ENCODE measurements around the gene GFOD2. TPM values are rescaled to one million over a fixed set of nuclear protein-coding genes. Genes with fewer than 3 reads are reported as not detected.

Gene GFOD2
- total and polyA plus RNA-seq, 2 donors (not counting 3 experiments of a cell fraction or from before 2014, with no cell fraction given), result 38.1 to 47.5 TPM

GRCh38 chr16:67628216-67628615 lies 90.9 kb downstream of the GFOD2 start:
- H3K4me3 ChIP-seq (replicated peaks in 1 of 3; ENCODE audit: insufficient read depth in 1 of 3, low read depth in 1 of 3, low read length in 3 of 3), result no peak overlapping the region
- CTCF ChIA-PET, result interaction anchor here (1.0 to 3.5 kb wide), 5 partner anchors 11 to 81 kb away, joined by 3 to 12 read pairs (median 4); no protein-coding TSS in a partner anchor
- H3K79me2 ChIP-seq (ENCODE audit: control insufficient read depth, insufficient read depth, low read length), result no peaks in the 10 kb centered on the region
- H3K9ac ChIP-seq (replicated peaks; ENCODE audit: extremely low read depth, insufficient read depth, low read length), result no peak overlapping the region
- BruUV-seq (replicated peaks), result no TSS peak
- H3K9me1 ChIP-seq (replicated peaks; ENCODE audit: control insufficient read depth, extremely low read depth, insufficient read depth, low read length), result no peaks in the 10 kb centered on the region
- no peak for DNase-seq (ENCODE audit: low read depth, low spot score)
- H2AFZ ChIP-seq (ENCODE audit: low read depth, low read length), result no peak overlapping the region
- intact Hi-C loops (cut with micrococcal nuclease), result no loop called here
- POLR2A ChIA-PET, result interaction anchor here (0.7 kb wide), 1 partner anchor 146 kb away, joined by 4 read pairs; no protein-coding TSS in a partner anchor
- no peaks in the 10 kb centered on the region for H3K27me3 ChIP-seq (ENCODE audit: control insufficient read depth in 2 of 2, insufficient read depth in 2 of 2, low read length in 2 of 2)
- H3K27ac ChIP-seq (ENCODE audit: insufficient read depth, low read depth, low read length), result no peak overlapping the region
- H3K4me2 ChIP-seq (ENCODE audit: insufficient read depth, low read length), result no peak overlapping the region
- no peak for TF ChIP-seq POLR2A (IDR thresholded peaks at IDR 0.05; ENCODE audit: low read depth, low read length)
- no peak for TF ChIP-seq CTCF (IDR thresholded peaks at IDR 0.05; ENCODE audit: extremely low read depth in 1 of 2, insufficient read depth in 1 of 2, low read depth in 1 of 2, low read length in 2 of 2)
- no peak for TF ChIP-seq MYC (IDR thresholded peaks at IDR 0.05; ENCODE audit: low read depth, low read length)
- TF ChIP-seq MAX (IDR thresholded peaks at IDR 0.05; ENCODE audit: insufficient read depth, insufficient read length), result no peak
- TF ChIP-seq EZH2 (IDR thresholded peaks at IDR 0.05; ENCODE audit: borderline replicate concordance, low read depth, low read length, severe bottlenecking), result no peak
- TF ChIP-seq FOS (IDR thresholded peaks at IDR 0.05; ENCODE audit: borderline replicate concordance, insufficient read depth, low read length), result no peak
- no peak for TF ChIP-seq POLR2AphosphoS5 (IDR thresholded peaks at IDR 0.05; ENCODE audit: insufficient read depth, low read depth, low read length)
- TF ChIP-seq JUN (IDR thresholded peaks at IDR 0.05; ENCODE audit: borderline replicate concordance, insufficient read depth, insufficient read length, low read depth), result no peak
- no peak for TF ChIP-seq GATA2 (IDR thresholded peaks at IDR 0.05; ENCODE audit: insufficient read depth, insufficient read length, low read depth, low read length)
- no peaks in the 10 kb centered on the region for H4K20me1 ChIP-seq (replicated peaks; ENCODE audit: control insufficient read depth, extremely low read depth, insufficient read depth, low read length)
- FAIRE-seq, result no peak
- dilution Hi-C loops (cut with MboI; ENCODE audit: extremely low pct_ligation_motif_present, low sequenced_read_pairs), result no loop called here
- no peaks in the 10 kb centered on the region for H3K9me3 ChIP-seq (replicated peaks; ENCODE audit: control insufficient read depth, insufficient read depth, low read length)
- no peaks in the 10 kb centered on the region for H3K4me1 ChIP-seq (ENCODE audit: control insufficient read depth, extremely low read depth, insufficient read depth, low read length)
- peaks cover 10 to 25% of the 10 kb centered on the region in 2 experiments for H3K36me3 ChIP-seq (ENCODE audit: control insufficient read depth in 2 of 2, extremely low read depth in 1 of 2, insufficient read depth in 2 of 2, low read length in 2 of 2)

Other genes starting within 250 kb of the GFOD2 start
- gene ATP6V0D1, start 238.2 kb downstream of the GFOD2 start, total RNA-seq, result 77.1 and 82.8 TPM in 2 replicates
- 232 and 254 TPM in 2 replicates for gene ATP6V0D1, start 238.2 kb downstream of the GFOD2 start, polyA plus RNA-seq
- gene AGRP, start 235.8 kb downstream of the GFOD2 start, total RNA-seq, result not detected in 2 replicates
- not detected in 2 replicates for gene AGRP, start 235.8 kb downstream of the GFOD2 start, polyA plus RNA-seq
- 137 and 144 TPM in 2 replicates for gene RIPOR1, start 190.5 kb downstream of the GFOD2 start, total RNA-seq
- 41.6 and 45.3 TPM in 2 replicates for gene RIPOR1, start 190.5 kb downstream of the GFOD2 start, polyA plus RNA-seq
- 40.0 and 40.7 TPM in 2 replicates for gene CTCF, start 156.8 kb downstream of the GFOD2 start, total RNA-seq
- 16.9 and 20.7 TPM in 2 replicates for gene CTCF, start 156.8 kb downstream of the GFOD2 start, polyA plus RNA-seq
- gene CARMIL2, start 74.2 kb downstream of the GFOD2 start, total RNA-seq, result 2.2 and 2.7 TPM in 2 replicates
- 0.65 and 0.95 TPM in 2 replicates for gene CARMIL2, start 74.2 kb downstream of the GFOD2 start, polyA plus RNA-seq
- gene ACD, start 59.1 kb downstream of the GFOD2 start, total RNA-seq, result 24.4 and 26.9 TPM in 2 replicates
- gene ACD, start 59.1 kb downstream of the GFOD2 start, polyA plus RNA-seq, result 36.0 and 45.1 TPM in 2 replicates
- gene PARD6A, start 58.4 kb downstream of the GFOD2 start, total RNA-seq, result 1.3 and 1.7 TPM in 2 replicates
- 2.9 and 4.3 TPM in 2 replicates for gene PARD6A, start 58.4 kb downstream of the GFOD2 start, polyA plus RNA-seq
- gene ENKD1, start 52.6 kb downstream of the GFOD2 start, total RNA-seq, result 17.3 and 17.5 TPM in 2 replicates
- 16.7 and 21.9 TPM in 2 replicates for gene ENKD1, start 52.6 kb downstream of the GFOD2 start, polyA plus RNA-seq
- gene C16orf86, start 52.5 kb downstream of the GFOD2 start, total RNA-seq, result 0.62 and 1.2 TPM in 2 replicates
- 0.80 and 0.98 TPM in 2 replicates for gene C16orf86, start 52.5 kb downstream of the GFOD2 start, polyA plus RNA-seq
- 20.6 and 25.6 TPM in 2 replicates for gene RANBP10, start 87.2 kb upstream of the GFOD2 start, total RNA-seq
- gene RANBP10, start 87.2 kb upstream of the GFOD2 start, polyA plus RNA-seq, result 28.3 and 28.8 TPM in 2 replicates
- gene TSNAXIP1, start 87.6 kb upstream of the GFOD2 start, total RNA-seq, result 0.95 and 1.0 TPM in 2 replicates
- gene TSNAXIP1, start 87.6 kb upstream of the GFOD2 start, polyA plus RNA-seq, result 1.0 and 1.2 TPM in 2 replicates
- gene THAP11, start 123.0 kb upstream of the GFOD2 start, total RNA-seq, result 22.6 and 24.0 TPM in 2 replicates
- gene THAP11, start 123.0 kb upstream of the GFOD2 start, polyA plus RNA-seq, result 25.9 and 27.5 TPM in 2 replicates
- gene NUTF2, start 127.6 kb upstream of the GFOD2 start, total RNA-seq, result 199 and 208 TPM in 2 replicates
- 273 and 425 TPM in 2 replicates for gene NUTF2, start 127.6 kb upstream of the GFOD2 start, polyA plus RNA-seq
- 57.5 and 60.3 TPM in 2 replicates for gene CENPT, start 128.4 kb upstream of the GFOD2 start, total RNA-seq
- 61.3 and 70.3 TPM in 2 replicates for gene CENPT, start 128.4 kb upstream of the GFOD2 start, polyA plus RNA-seq
- gene EDC4, start 153.7 kb upstream of the GFOD2 start, total RNA-seq, result 68.0 and 81.2 TPM in 2 replicates
- gene EDC4, start 153.7 kb upstream of the GFOD2 start, polyA plus RNA-seq, result 57.5 and 71.6 TPM in 2 replicates
- not detected in 2 replicates for gene NRN1L, start 165.6 kb upstream of the GFOD2 start, total RNA-seq
- 0.37 and 1.0 TPM in 2 replicates for gene NRN1L, start 165.6 kb upstream of the GFOD2 start, polyA plus RNA-seq
- 25.9 and 27.0 TPM in 2 replicates for gene PSKH1, start 173.9 kb upstream of the GFOD2 start, total RNA-seq
- gene PSKH1, start 173.9 kb upstream of the GFOD2 start, polyA plus RNA-seq, result 42.6 and 48.8 TPM in 2 replicates
- gene CTRL, start 212.5 kb upstream of the GFOD2 start, total RNA-seq, result 1.0 and 1.8 TPM in 2 replicates
- 1.1 TPM in 2 replicates for gene CTRL, start 212.5 kb upstream of the GFOD2 start, polyA plus RNA-seq
- 32.7 and 40.8 TPM in 2 replicates for gene PSMB10, start 217.5 kb upstream of the GFOD2 start, total RNA-seq
- 54.7 and 80.3 TPM in 2 replicates for gene PSMB10, start 217.5 kb upstream of the GFOD2 start, polyA plus RNA-seq
- 44.9 and 46.1 TPM in 2 replicates for gene LCAT, start 224.8 kb upstream of the GFOD2 start, total RNA-seq
- 22.6 and 32.5 TPM in 2 replicates for gene LCAT, start 224.8 kb upstream of the GFOD2 start, polyA plus RNA-seq
- 99.0 and 114 TPM in 2 replicates for gene SLC12A4, start 249.3 kb upstream of the GFOD2 start, total RNA-seq
- 110 and 124 TPM in 2 replicates for gene SLC12A4, start 249.3 kb upstream of the GFOD2 start, polyA plus RNA-seq